ENCODE results near the gene SLC27A1.
A peak's percentile ranks its signal among the peaks of the same experiment; 100 is the strongest.
"Not testable (repeated sequence)": the region's sequence is repeated elsewhere in the genome, so short reads cannot be mapped to it uniquely, and the experiment has no call there.

Gene SLC27A1

GRCh38 chr19:17511724-17512573 is 41.6 kb downstream of the SLC27A1 start:
- DNase-seq = peak; percentile 86

GRCh38 chr19:17512574-17512939 is 42.2 kb downstream of the SLC27A1 start:
- no peak for DNase-seq

DNA sequence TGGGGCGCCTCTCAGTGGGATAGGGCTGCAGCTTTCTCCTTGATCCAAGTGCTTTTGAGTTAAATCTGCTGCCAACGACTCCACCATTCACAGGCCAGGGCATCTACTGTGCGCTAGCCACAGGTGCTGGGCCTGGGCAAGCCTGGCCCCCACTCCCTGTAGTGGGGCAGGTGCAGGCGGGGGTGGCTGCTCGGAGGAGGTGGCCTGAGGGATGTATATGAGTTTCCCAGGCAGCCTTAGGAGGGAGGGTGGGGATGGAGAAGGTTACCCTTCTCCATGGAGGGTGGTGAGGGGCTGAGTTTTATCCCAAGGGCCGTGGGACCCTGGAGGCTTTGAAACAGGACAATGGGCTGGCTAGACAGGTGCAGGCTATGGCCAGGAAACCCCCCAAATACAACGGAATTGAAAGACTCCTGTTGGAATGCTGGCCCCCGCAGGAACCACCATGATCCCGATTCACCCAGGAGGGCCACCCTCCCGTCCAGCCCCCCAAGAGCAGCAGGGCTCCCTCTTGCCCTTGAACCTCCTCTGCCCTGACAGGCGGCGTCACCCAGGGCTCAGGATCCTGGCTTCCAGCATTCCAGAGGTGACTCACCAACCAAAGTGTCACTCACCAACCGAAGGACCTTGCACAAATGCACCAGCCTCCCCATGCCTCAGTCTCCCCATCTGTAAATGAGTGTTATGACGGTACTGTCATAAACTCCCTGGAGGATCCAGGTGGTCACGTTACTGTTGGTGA is 45.3 kb downstream of the SLC27A1 start:
- no peak for DNase-seq

GRCh38 chr19:17517898-17518297 is 47.6 kb downstream of the SLC27A1 start:
- DNase-seq = no peak

DNA sequence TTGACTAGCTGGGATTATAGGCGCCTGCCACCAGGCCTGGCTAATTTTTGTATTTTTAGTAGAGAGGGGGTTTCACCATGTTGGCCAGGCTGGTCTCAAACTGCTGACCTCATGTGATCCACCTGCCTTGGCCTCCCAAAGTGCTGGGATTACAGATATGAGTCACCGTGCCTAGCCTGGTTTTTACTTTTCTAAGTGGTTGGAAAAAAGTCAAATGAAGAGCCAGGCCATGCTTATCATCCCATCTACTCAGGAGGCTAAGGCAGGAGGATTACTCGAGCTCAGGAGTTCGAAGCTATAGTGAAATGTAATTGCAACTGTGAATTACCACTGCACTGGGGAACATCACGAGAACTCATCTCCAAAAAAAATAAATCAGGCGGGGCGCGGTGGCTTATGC is 48.3 kb downstream of the SLC27A1 start:
- DNase-seq = not testable (repeated sequence)

GRCh38 chr19:17519967-17520366 is 49.6 kb downstream of the SLC27A1 start:
- no peak for DNase-seq

- no peak for DNase-seq
These were observed 50.5 kb downstream of the SLC27A1 start for GRCh38 chr19:17520865-17521264.

DNA sequence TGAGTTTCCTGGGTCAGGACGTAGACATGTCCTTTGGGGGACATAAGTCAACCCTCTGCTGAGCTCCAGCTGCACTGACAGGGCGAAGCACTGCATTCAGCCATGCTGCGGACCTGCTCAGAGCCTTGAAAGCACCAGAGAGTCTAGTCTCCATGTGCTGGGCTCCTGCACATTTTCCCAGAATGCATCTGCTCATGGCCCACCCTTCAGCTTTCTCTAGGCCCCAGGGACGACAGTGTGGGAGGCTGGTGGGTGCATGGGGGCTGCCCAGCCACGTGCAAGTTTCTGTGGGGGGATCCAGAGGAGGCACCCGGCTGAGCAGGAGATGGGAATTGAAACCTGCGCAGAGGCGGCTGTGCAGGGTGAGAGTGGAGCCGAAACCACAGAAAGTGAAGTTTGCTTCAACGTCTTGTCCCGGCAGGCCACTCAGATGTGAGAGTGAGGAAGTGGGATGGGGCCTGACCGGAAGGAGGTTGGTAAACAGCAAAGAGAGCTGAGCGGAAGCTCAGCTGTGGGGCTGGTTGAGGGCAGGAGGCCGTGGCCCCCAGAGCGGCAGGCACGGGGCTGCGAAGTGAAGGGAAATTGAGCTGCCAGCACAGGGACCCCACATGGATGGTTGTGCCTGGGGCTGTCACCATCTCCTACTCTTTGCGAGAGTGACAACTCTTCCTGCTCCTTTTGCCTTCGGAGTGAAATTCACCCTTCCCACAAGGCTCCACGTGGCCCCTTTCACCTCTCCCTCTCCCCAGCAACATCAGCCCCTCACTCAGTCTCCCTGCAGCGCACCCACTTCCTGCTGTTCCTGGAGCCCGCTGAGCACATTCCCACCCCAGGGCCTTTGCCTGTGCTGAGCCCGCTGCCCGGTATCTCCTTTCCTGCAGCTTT is 52.9 kb downstream of the SLC27A1 start:
- peak; percentile 21 for DNase-seq

DNA sequence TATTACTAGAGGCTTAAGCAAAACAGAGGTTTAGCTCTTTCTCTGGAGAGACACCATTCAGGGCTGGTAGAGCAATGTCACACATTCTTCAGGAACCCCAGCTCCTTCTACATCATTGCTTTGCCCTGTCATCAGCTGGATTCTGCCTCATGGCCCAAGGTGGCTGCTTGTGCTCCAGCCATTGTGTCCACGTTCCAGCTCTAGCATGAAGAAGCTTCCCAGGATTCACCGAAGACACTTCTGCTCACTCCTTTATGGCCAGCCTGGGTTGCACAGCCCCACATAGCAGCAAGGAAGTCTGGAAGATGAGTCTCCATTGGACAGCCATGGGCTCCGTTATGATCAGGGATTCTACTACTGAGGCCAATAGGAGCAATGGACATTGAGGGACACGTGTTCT is 54.3 kb downstream of the SLC27A1 start:
- no peak for DNase-seq

GRCh38 chr19:17525141-17525540 is 54.8 kb downstream of the SLC27A1 start:
- no peak for DNase-seq

GRCh38 chr19:17526922-17527321 is 56.6 kb downstream of the SLC27A1 start:
- DNase-seq = no peak

DNA sequence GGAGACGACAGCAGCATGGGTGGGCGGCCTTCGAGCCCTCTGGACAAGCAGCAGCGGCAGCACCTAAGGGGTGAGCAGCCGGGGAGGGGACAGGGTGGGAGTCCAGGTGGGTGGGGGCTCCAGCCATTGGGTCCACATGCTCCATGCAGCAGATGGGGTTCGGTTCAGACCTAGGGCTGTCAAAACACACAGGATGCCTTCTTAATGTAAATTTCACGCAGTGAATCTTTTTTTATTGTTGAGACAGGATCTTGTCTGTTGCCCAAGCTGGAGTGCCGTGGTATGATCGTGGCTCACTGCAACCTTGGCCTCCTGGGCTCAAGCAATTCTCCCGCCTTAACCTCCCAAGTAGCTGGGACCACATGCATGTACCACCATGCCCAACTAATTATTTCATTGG is 57.0 kb downstream of the SLC27A1 start:
- no peak for DNase-seq

- DNase-seq = no peak
These were observed 58.3 kb downstream of the SLC27A1 start for GRCh38 chr19:17528610-17529009.

DNA sequence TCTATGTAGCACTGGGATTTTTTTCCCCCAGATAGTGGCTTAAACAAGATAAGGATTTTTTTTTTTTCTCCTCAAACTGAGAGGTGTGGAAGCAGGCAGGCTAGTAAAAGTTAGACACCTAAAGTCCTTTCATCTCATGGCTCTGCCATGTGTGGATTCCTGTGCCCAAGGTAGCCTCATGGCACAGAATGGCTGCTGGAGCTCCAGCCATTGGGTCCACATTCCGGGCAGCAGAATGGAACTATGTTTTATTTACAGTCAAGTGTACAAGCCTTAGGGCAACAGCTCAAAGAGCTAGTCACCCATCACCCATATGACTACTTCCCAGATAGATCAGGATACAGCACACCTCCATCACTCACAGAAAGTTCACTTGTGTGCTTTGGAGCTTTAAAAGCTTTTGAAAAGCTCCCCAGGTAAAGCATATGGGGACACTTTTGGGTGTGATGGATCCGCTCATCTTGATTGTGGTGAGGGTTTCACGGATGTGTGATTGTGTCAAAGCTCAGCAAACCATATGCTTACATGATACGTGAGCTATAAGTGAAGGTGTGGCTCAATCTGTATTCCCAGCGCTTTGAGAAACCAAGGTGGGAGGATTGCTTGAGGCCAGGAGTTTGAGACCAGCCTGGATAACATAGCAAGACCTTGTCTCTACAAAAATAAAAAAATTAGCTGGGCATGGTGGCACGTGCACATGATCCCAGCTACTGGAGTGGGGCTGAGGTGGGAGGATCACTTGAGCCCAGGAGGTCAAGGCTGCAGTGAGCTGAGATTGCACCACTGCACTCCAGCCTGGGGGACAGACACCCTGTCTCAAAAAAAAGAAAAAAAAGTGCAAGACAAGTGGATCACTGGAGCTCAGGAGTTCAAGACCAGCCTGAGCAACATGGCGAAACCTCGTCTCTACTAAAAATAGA is 59.2 kb downstream of the SLC27A1 start:
- no peak for DNase-seq

DNA sequence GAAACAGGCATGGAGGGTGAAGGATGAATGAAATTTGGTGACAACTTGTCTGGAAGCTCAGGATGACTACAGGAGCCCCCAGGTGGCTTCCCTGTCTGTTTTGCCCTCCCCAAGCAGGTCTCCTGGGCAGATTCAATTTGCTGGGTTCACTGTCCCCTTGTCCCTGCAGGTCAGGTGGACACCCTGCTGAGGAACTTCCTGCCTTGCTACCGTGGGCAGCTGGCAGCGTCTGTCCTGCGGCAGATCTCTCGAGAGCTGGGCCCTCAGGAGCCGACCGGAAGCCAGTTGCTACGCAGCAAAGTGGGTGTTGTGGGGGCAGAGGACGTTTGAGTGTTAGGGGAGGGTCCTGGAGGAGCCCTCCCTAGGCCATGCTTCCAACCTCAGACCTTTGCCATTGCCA is 60.3 kb downstream of the SLC27A1 start:
- no peak for DNase-seq

GRCh38 chr19:17532116-17532515 is 61.8 kb downstream of the SLC27A1 start:
- no peak for DNase-seq

- no peak for DNase-seq
These were observed 62.2 kb downstream of the SLC27A1 start for GRCh38 chr19:17532557-17532956.

- DNase-seq = no peak
These were observed 64.4 kb downstream of the SLC27A1 start for GRCh38 chr19:17534767-17535166.

DNA sequence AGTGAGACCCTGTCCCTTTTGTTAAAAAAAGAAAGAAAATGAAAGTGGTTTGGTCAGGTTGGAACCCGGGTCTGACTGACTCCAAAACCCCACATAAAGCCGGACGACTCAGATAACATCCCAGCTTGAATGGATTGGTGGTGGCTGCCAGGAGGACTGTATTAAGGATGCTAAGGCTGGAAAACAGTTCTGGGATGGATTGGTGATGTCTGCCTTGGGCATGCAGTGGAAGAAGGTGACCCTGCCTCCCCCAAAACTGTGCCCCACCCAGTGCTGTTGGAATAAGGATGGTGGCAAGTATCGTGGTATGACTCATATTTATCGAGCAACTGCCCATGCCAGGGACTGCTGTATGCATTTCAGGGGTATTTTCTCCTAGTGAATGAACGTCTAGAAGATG is 66.6 kb downstream of the SLC27A1 start:
- DNase-seq = no peak

GRCh38 chr19:17538684-17539237 is 68.4 kb downstream of the SLC27A1 start:
- no peak for DNase-seq

DNA sequence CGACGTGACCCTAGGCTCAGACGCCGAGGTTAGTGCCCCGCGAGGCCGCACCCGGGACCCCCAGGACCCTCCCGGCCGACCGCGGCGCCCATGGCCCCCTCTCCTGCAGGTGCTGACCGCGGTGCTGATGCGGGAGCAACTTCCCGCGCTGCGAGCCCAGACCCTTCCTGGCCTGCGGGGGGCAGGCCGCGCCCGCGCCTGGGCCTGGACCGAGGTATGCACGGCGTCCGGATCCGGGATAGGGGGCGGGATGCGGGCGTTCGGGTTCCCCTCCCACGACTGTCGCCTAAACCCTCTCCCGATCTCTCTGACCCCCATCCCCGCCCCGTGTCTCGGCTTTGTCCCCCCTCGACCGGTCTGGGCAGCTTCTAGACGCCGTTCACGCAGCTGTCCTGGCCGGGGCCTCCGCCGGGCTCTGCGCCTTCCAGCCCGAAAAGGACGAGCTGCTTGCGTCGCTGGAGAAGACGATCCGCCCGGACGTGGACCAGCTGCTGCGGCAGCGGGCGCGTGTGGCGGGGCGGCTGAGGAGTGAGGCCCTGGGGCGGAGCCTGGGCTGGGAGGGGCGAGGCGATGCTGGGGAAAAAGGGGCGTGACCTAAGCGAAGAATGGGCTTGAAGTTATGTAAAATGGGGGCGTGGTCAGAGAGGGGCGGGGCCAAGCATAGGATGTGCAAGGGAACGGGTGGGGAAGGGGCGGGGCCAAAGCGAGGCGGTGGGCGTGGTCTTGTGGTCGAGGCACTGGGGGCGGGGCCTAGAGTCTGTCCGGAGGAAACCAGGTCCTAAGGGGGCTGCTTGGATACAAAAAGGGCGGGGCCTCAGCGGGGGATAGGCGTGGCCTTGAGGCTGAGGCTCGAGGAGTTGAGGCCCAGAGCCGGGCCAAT is 69.2 kb downstream of the SLC27A1 start:
- DNase-seq = peak; percentile 95

All from activated naive CD4-positive, alpha-beta T cell treated with anti-CD3 and anti-CD28 coated beads, Interleukin-2, amount 50 U/mL, for 16 hours (primary cell).